H1 (cell line): Measurements from ENCODE around the gene ACKR3. TPM values are rescaled to one million over a fixed set of nuclear protein-coding genes. Genes with fewer than 3 reads are reported as not detected.

ENCODE experiments used
- CTCF ChIA-PET: fragments of 300-600 bp; sonication (Branson Sonifier 250); formaldehyde crosslinking; loops from one replicate; lab custom pipeline; 2021; ENCODE audit not compliant: partially characterized antibody; lab: Charles Lee
- POLR2A ChIA-PET: fragments of 300-600 bp; sonication (Branson Sonifier 250); formaldehyde crosslinking; loops from one replicate; lab custom pipeline; 2021; ENCODE audit warnings: inconsistent platforms; ENCODE audit not compliant: partially characterized antibody; lab: Charles Lee
- DNase-seq, 2 experiments: peaks; one replicate each; pipeline versions ENCODE4 v3.0.0 to v3.0.0-alpha.2; 2010 to 2022; ENCODE audit warnings: low spot score in 2 of 2, low read depth in 1 of 2, mixed read lengths in 1 of 2
- FAIRE-seq: peaks from 2 replicates; lab custom pipeline; 2011; peaks lifted over from hg19 to GRCh38; lab: Jason Lieb, UNC
- H2AFZ ChIP-seq: 2 replicates; pipeline ENCODE4 v1.8.1; 2012; ENCODE audit warnings: low read length, inconsistent platforms
- H2AK5ac ChIP-seq: 2 replicates; pipeline ENCODE4 v1.6.1; 2013; ENCODE audit warnings: low read depth, low read length
- H2BK120ac ChIP-seq: replicated peaks from 2 replicates; pipeline ENCODE3; 2013; ENCODE audit warnings: low read depth, low read length, inconsistent platforms
- H2BK12ac ChIP-seq: 2 replicates; pipeline ENCODE4 v1.6.1; 2013; ENCODE audit warnings: low read depth, low read length
- H2BK15ac ChIP-seq: 2 replicates; pipeline ENCODE4 v1.6.1; 2013; ENCODE audit warnings: low read length
- H2BK20ac ChIP-seq: 2 replicates; pipeline ENCODE4 v1.6.1; 2013; ENCODE audit warnings: low read length
- H2BK5ac ChIP-seq: 2 replicates; pipeline ENCODE4 v1.6.1; 2013; ENCODE audit warnings: low read depth, low read length
- H3K14ac ChIP-seq: 2 replicates; pipeline ENCODE4 v1.6.1; 2013; ENCODE audit warnings: inconsistent platforms; ENCODE audit not compliant: insufficient read length
- H3K18ac ChIP-seq: 2 replicates; pipeline ENCODE4 v1.6.1; 2013; ENCODE audit warnings: low read length; ENCODE audit errors: extremely low read depth
- H3K23ac ChIP-seq: 2 replicates; pipeline ENCODE4 v1.6.1; 2013; ENCODE audit warnings: inconsistent platforms; ENCODE audit not compliant: insufficient read length
- H3K23me2 ChIP-seq: 2 replicates; pipeline ENCODE4 v1.6.1; 2013; ENCODE audit warnings: low read depth, low read length
- H3K27ac ChIP-seq: 2 replicates; pipeline ENCODE4 v1.6.1; 2011; ENCODE audit warnings: low read depth, low read length, inconsistent platforms
- H3K27me3 ChIP-seq, 4 experiments: replicated peaks in 1 of 4; 1 replicate in 1 of 4; 2 replicates in 3 of 4; pipeline versions ENCODE4 v1.6.1 to v1.8.1; 2011 to 2013; ENCODE audit warnings: low read length in 3 of 4, mild to moderate bottlenecking in 3 of 4, inconsistent platforms in 2 of 4, mixed read lengths in 2 of 4, moderate library complexity in 1 of 4; ENCODE audit not compliant: control insufficient read depth in 3 of 4, insufficient read depth in 3 of 4; ENCODE audit errors: extremely low read depth in 1 of 4
- H3K36me3 ChIP-seq, 4 experiments: 2 replicates each; pipeline versions ENCODE4 v1.6.1 to v1.8.1; 2011 to 2013; ENCODE audit warnings: mild to moderate bottlenecking in 4 of 4, low read length in 3 of 4, moderate library complexity in 2 of 4, control low read depth in 1 of 4, inconsistent platforms in 1 of 4; ENCODE audit not compliant: insufficient read depth in 4 of 4, control insufficient read depth in 2 of 4
- H3K4ac ChIP-seq: replicated peaks from 2 replicates; pipeline ENCODE3; 2013; ENCODE audit warnings: low read length, low read depth, mixed read lengths, inconsistent platforms; ENCODE audit not compliant: insufficient read length
- H3K4me1 ChIP-seq, 4 experiments: replicated peaks in 1 of 4; 1 replicate in 1 of 4; 2 replicates in 3 of 4; pipeline versions ENCODE4 v1.6.1 to v1.8.1; 2011 to 2013; ENCODE audit warnings: low read length in 3 of 4, inconsistent platforms in 2 of 4, mixed read lengths in 1 of 4; ENCODE audit not compliant: insufficient read depth in 4 of 4, control insufficient read depth in 3 of 4
- H3K4me2 ChIP-seq, 2 experiments: 2 replicates each; pipeline versions ENCODE4 v1.6.1 to v1.8.1; 2011 to 2013; ENCODE audit warnings: low read depth in 2 of 2, low read length in 2 of 2, control low read depth in 1 of 2, inconsistent platforms in 1 of 2, mild to moderate bottlenecking in 1 of 2; ENCODE audit not compliant: insufficient read depth in 1 of 2
- H3K4me3 ChIP-seq, 4 experiments: fragments of 200-600, 300-600 bp in 1 of 4; sonication (generic), shearing (Covaris generic), sonication (Bioruptor Twin) in 1 of 4; 2 replicates each; pipeline versions ENCODE4 v1.5.1 to v1.8.1; 2011 to 2016; ENCODE audit warnings: low read length in 4 of 4, low read depth in 3 of 4, control low read depth in 2 of 4, inconsistent platforms in 2 of 4, mild to moderate bottlenecking in 2 of 4, mixed read lengths in 1 of 4, moderate library complexity in 1 of 4; ENCODE audit not compliant: insufficient read depth in 2 of 4; ENCODE audit errors: extremely low read depth in 1 of 4
- H3K56ac ChIP-seq: replicated peaks from 2 replicates; pipeline ENCODE3; 2013; ENCODE audit warnings: low read depth, mild to moderate bottlenecking, mixed read lengths, low read length, inconsistent platforms; ENCODE audit not compliant: insufficient read length
- H3K79me1 ChIP-seq: 2 replicates; pipeline ENCODE4 v1.6.1; 2013; ENCODE audit warnings: low read depth, low read length, control low read depth
- H3K79me2 ChIP-seq, 2 experiments: 2 replicates each; pipeline versions ENCODE4 v1.6.1 to v1.8.1; 2012 to 2013; ENCODE audit warnings: low read length in 2 of 2, mild to moderate bottlenecking in 2 of 2, inconsistent platforms in 1 of 2; ENCODE audit not compliant: insufficient read depth in 2 of 2, control insufficient read depth in 1 of 2
- H3K9ac ChIP-seq, 4 experiments: replicated peaks in 1 of 4; 1 replicate in 1 of 4; 2 replicates in 3 of 4; pipeline versions ENCODE4 v1.6.1 to v1.8.1; 2011 to 2013; ENCODE audit warnings: low read depth in 3 of 4, low read length in 3 of 4, control low read depth in 2 of 4, mild to moderate bottlenecking in 2 of 4, moderate library complexity in 2 of 4, inconsistent platforms in 1 of 4; ENCODE audit errors: extremely low read depth in 1 of 4
- H3K9me3 ChIP-seq, 2 experiments: 2 replicates each; pipeline versions ENCODE4 v1.6.1 to v1.8.1; 2012 to 2013; ENCODE audit warnings: mild to moderate bottlenecking in 2 of 2, moderate library complexity in 2 of 2, control low read depth in 1 of 2, inconsistent platforms in 1 of 2, low read depth in 1 of 2, low read length in 1 of 2, mixed read lengths in 1 of 2; ENCODE audit not compliant: insufficient read depth in 2 of 2
- H4K20me1 ChIP-seq, 2 experiments: replicated peaks in 1 of 2; 2 replicates each; pipeline versions ENCODE3 to v1.8.1; 2011 to 2013; ENCODE audit warnings: inconsistent platforms in 2 of 2, low read length in 2 of 2, mild to moderate bottlenecking in 1 of 2; ENCODE audit not compliant: insufficient read depth in 2 of 2, control insufficient read depth in 1 of 2
- H4K5ac ChIP-seq: 2 replicates; pipeline ENCODE4 v1.6.1; 2013; ENCODE audit warnings: low read length, low read depth, mixed read lengths, inconsistent platforms; ENCODE audit not compliant: insufficient read length
- H4K8ac ChIP-seq: 2 replicates; pipeline ENCODE4 v1.8.0; 2013; ENCODE audit warnings: mild to moderate bottlenecking, moderate library complexity, low read length, inconsistent platforms; ENCODE audit not compliant: insufficient read depth; ENCODE audit errors: extremely low read depth
- H4K91ac ChIP-seq: replicated peaks from 2 replicates; pipeline ENCODE3; 2013; ENCODE audit warnings: low read length, mixed read lengths, inconsistent platforms; ENCODE audit not compliant: insufficient read length
- ATF2 ChIP-seq: IDR thresholded peaks from 2 replicates; pipeline ENCODE4 v1.6.1; 2012; ENCODE audit warnings: low read length, inconsistent platforms
- CEBPB ChIP-seq: IDR thresholded peaks from 2 replicates; pipeline ENCODE4 v1.6.1; 2012; ENCODE audit warnings: low read depth, low read length
- E2F6 ChIP-seq: IDR thresholded peaks from 2 replicates; pipeline ENCODE4 v1.6.1; 2012; ENCODE audit warnings: inconsistent platforms
- MAX ChIP-seq: IDR thresholded peaks from 2 replicates; pipeline ENCODE4 v1.6.1; 2012; ENCODE audit warnings: inconsistent platforms
- PHF8 ChIP-seq: fragments of 200-600 bp; sonication (generic); conservative IDR thresholded peaks from 2 replicates; pipeline ENCODE4 v1.7.1; 2012; ENCODE audit warnings: low read depth, mild to moderate bottlenecking, inconsistent platforms, low read length, moderate library complexity
- RAD21 ChIP-seq, 2 experiments: IDR thresholded peaks in 1 of 2; conservative IDR thresholded peaks in 1 of 2; 2 replicates each; pipeline ENCODE4 v1.6.1; 2011; ENCODE audit warnings: low read depth in 2 of 2, low read length in 2 of 2, improper control_type of control experiment in 1 of 2, inconsistent platforms in 1 of 2, mild to moderate bottlenecking in 1 of 2, moderate library complexity in 1 of 2
- RNF2 ChIP-seq: fragments of 200-900, 300-1000 bp; sonication (generic); IDR thresholded peaks from 2 replicates; pipeline ENCODE4 v1.7.1; 2016; ENCODE audit warnings: borderline replicate concordance, low read depth, mild to moderate bottlenecking, antibody characterized with exemption, low read length; ENCODE audit not compliant: poor library complexity, severe bottlenecking; ENCODE audit errors: missing control alignments
- SIX5 ChIP-seq: IDR thresholded peaks from 2 replicates; pipeline ENCODE4 v1.6.1; 2011; ENCODE audit warnings: mild to moderate bottlenecking, low read depth, low read length
- SRF ChIP-seq: IDR thresholded peaks from 2 replicates; pipeline ENCODE4 v1.6.1; 2011; ENCODE audit warnings: mild to moderate bottlenecking, low read depth, low read length, moderate library complexity
- TBP ChIP-seq: IDR thresholded peaks from 2 replicates; pipeline ENCODE4 v1.6.1; 2011; ENCODE audit warnings: low read depth, low read length, improper control_type of control experiment
- TCF12 ChIP-seq: IDR thresholded peaks from 2 replicates; pipeline ENCODE4 v1.6.1; 2011; ENCODE audit warnings: low read depth, mild to moderate bottlenecking, low read length
- WGBS, 2 experiments: shearing (Covaris generic) in 1 of 2; methylation state at CpG; one replicate each; pipeline versions ENCODE4 v1.1.6 to v1.1.7; 2013 to 2015; ENCODE audit warnings: low lambda C conversion rate in 2 of 2, mixed read lengths in 2 of 2, inconsistent platforms in 1 of 2, low coverage in 1 of 2, missing lambda C conversion rate in 1 of 2; ENCODE audit not compliant: insufficient replicate concordance in 2 of 2, insufficient coverage in 1 of 2, insufficient read length in 1 of 2; ENCODE audit errors: extremely low coverage in 1 of 2, missing lambda C conversion rate in 1 of 2; 5-methylcytosine and 5-hydroxymethylcytosine counted together
- polyA plus RNA-seq, 7 experiments: library from polyadenylated mRNA; depleted of rRNA in 3 of 7; stranded (reverse) in 5 of 7; unstranded in 2 of 7; fragments of >200 nt in 5 of 7; fragments of 200-250 nt in 2 of 7; gene quantifications; 1 replicate in 5 of 7; 2 replicates in 1 of 7; 4 replicates in 1 of 7; pipeline versions ENCODE4 v1.2.1 to v1.2.3, GENCODE V29; 2011 to 2013; ENCODE audit warnings: missing spikeins in 2 of 7, mixed read lengths in 2 of 7
- total RNA-seq: library from RNA; stranded (reverse); fragmentation: NEBNext Ultra II Directional; extraction: Animal tissue kit (Norgen Biotek cat#: 25700); gene quantifications from 2 replicates; pipeline ENCODE4 v1.2.1, GENCODE V29; 2021

ACKR3 gene
- total and polyA plus RNA-seq, 2 of the 8 experiments (the other 6 are each of a cell fraction or from before 2014, with no cell fraction given), result 1.4 to 24.4 TPM

- H2AK5ac ChIP-seq, result no peak overlapping the region
- peaks cover 0 to 3% (median 0%) of the 10 kb centered on the region in 4 experiments; a peak in 1 of 8 replicates for H3K36me3 ChIP-seq
- H3K27me3 ChIP-seq, result no peaks in the 10 kb centered on the region
- no peak overlapping the region for H3K4ac ChIP-seq
- no peak overlapping the region for H2AFZ ChIP-seq
- H3K4me1 ChIP-seq, result peaks cover 0 to 4% (median 0%) of the 10 kb centered on the region in 4 experiments; a peak in 2 of 7 replicates
- FAIRE-seq (no peak), DNase-seq (no peak)
- H4K5ac ChIP-seq, result no peak overlapping the region
- no peak overlapping the region for H3K23ac ChIP-seq
- H2BK15ac ChIP-seq, result no peak overlapping the region
- no peaks in the 10 kb centered on the region for H3K79me1 ChIP-seq
- no peak overlapping the region for H4K8ac ChIP-seq
- 96% methylated on average over 5 of the region's 5 CpGs; no CpG with 5 or more reads in 1 of the 2 experiments for WGBS, 2 experiments
- no peak overlapping the region for H3K18ac ChIP-seq
- peak overlapping the region; percentile 17 for H3K56ac ChIP-seq
- H2BK5ac ChIP-seq, result no peak overlapping the region
- no peaks in the 10 kb centered on the region for H3K23me2 ChIP-seq
- no peaks in the 10 kb centered on the region for H3K79me2 ChIP-seq
- no peak overlapping the region for H2BK12ac ChIP-seq
- no peak overlapping the region for H3K9ac ChIP-seq
- no peak overlapping the region for H2BK120ac ChIP-seq
- POLR2A ChIA-PET, result no interaction called here
- no peaks in the 10 kb centered on the region for H3K9me3 ChIP-seq
- no peak overlapping the region for H2BK20ac ChIP-seq
- H3K4me3 ChIP-seq, result no peak overlapping the region
- no peaks in the 10 kb centered on the region for H4K20me1 ChIP-seq
- H3K14ac ChIP-seq, result no peak overlapping the region
- CTCF ChIA-PET, result interaction anchor here (1.4 to 1.5 kb wide), 2 partner anchors 15 to 25 kb away, joined by 3 to 4 read pairs; no protein-coding TSS in a partner anchor
- H4K91ac ChIP-seq, result no peak overlapping the region
- H3K27ac ChIP-seq, result no peak overlapping the region
- no peak overlapping the region for H3K4me2 ChIP-seq
- TF ChIP-seq PHF8 (no peak), SIX5 (no peak), CEBPB (no peak), SRF (no peak), RNF2 (no peak), TBP (no peak), E2F6 (no peak), TCF12 (no peak), RAD21 (IDR thresholded peaks at IDR 0.05 in 1 of 2, conservative IDR thresholded peaks at IDR 0.05 in 1 of 2; ENCODE audit: low read depth in 2 of 2, low read length in 2 of 2) (no peak), ATF2 (no peak), MAX (no peak)
Observed at GRCh38 chr2:236585966-236586365, 16.3 kb downstream of the ACKR3 start.
